DOHH2 (cell line): ENCODE results near the gene PRIM2.

ENCODE experiments used
- H3F3A ChIP-seq: fragments of 200-600 bp; sonication (generic), shearing (Covaris generic); 2 replicates; pipeline ENCODE4 v1.6.0; 2016; ENCODE audit warnings: antibody characterized with exemption, mild to moderate bottlenecking; ENCODE audit not compliant: control insufficient read depth, insufficient read depth
- H3K27ac ChIP-seq: fragments of 200-600 bp; sonication (generic); 2 replicates; pipeline ENCODE4 v1.5.1; 2014; ENCODE audit warnings: low read depth, mild to moderate bottlenecking, low read length, moderate library complexity
- H3K27me3 ChIP-seq: fragments of 200-600 bp; sonication (generic); 2 replicates; pipeline ENCODE4 v1.6.1; 2014; ENCODE audit warnings: mild to moderate bottlenecking, low read length, mixed read lengths; ENCODE audit not compliant: control insufficient read depth
- H3K36me3 ChIP-seq: fragments of 200-600 bp; sonication (generic); 2 replicates; pipeline ENCODE4 v1.6.1; 2014; ENCODE audit warnings: mild to moderate bottlenecking, low read length, moderate library complexity, mixed read lengths; ENCODE audit not compliant: control insufficient read depth
- H3K4me1 ChIP-seq: fragments of 200-600 bp; sonication (generic); 2 replicates; pipeline ENCODE4 v1.6.1; 2014; ENCODE audit warnings: mild to moderate bottlenecking, low read length, mixed read lengths; ENCODE audit not compliant: control insufficient read depth
- H3K4me2 ChIP-seq: fragments of 200-600 bp; sonication (generic); 2 replicates; pipeline ENCODE4 v1.6.0; 2014; ENCODE audit warnings: mild to moderate bottlenecking, low read length, moderate library complexity
- H3K4me3 ChIP-seq: fragments of 200-600 bp; sonication (generic); 2 replicates; pipeline ENCODE4 v1.5.1; 2014; ENCODE audit warnings: mild to moderate bottlenecking, low read length, mixed read lengths
- H3K79me2 ChIP-seq: fragments of 200-600 bp; sonication (generic); 2 replicates; pipeline ENCODE4 v1.6.1; 2014; ENCODE audit warnings: mild to moderate bottlenecking, low read length, mixed read lengths; ENCODE audit not compliant: control insufficient read depth
- H3K9me2 ChIP-seq: fragments of 200-600 bp; sonication (generic); replicated peaks from 2 replicates; pipeline ENCODE4 v1.6.1; 2014; ENCODE audit warnings: mild to moderate bottlenecking, low read length, mixed read lengths; ENCODE audit not compliant: control insufficient read depth
- H3K9me3 ChIP-seq: fragments of 200-600 bp; sonication (generic); 2 replicates; pipeline ENCODE4 v1.6.1; 2014; ENCODE audit warnings: antibody characterized with exemption, low read length, mixed read lengths; ENCODE audit not compliant: control insufficient read depth, insufficient read depth
- H4K20me1 ChIP-seq: fragments of 200-600 bp; sonication (generic); 2 replicates; pipeline ENCODE4 v1.6.0; 2014; ENCODE audit warnings: low read depth, mild to moderate bottlenecking, antibody characterized with exemption, low read length, moderate library complexity; ENCODE audit not compliant: control insufficient read depth, insufficient read depth
- EZH2phosphoT487 ChIP-seq: fragments of 200-600 bp; sonication (generic); IDR thresholded peaks from 2 replicates; pipeline ENCODE4 v1.6.1; 2017; ENCODE audit warnings: borderline replicate concordance, mild to moderate bottlenecking, antibody characterized with exemption, low read length, moderate library complexity, mixed read lengths
- TF ChIP-seq, protein P1 (sequence below): fragments of 200-600 bp; sonication (generic); IDR thresholded peaks from one replicate; pipeline ENCODE4 v1.5.1; 2014; ENCODE audit warnings: antibody characterized with exemption, mild to moderate bottlenecking, low read depth, low read length; ENCODE audit not compliant: poor library complexity, severe bottlenecking

PRIM2 gene

DNA sequence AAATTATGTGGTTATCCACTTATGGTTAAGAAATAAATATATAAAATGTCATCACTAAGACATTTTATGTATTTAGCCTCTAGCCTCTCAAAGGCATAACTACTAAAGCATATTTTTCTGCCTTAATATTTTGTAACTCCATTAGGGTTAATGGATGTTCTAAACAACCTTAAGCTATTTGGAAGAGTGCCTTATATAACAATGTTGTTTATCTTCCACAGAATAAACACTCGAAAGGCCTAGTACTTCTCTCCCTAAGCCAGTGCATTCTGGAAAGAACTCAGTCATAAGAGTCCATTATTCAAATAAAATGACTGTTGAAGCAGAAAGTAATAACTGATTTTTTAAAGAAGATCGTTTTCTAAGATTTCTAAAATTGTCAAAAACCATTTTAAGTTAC is 15.0 kb upstream of the PRIM2 start:
- TF ChIP-seq, protein P1, sequence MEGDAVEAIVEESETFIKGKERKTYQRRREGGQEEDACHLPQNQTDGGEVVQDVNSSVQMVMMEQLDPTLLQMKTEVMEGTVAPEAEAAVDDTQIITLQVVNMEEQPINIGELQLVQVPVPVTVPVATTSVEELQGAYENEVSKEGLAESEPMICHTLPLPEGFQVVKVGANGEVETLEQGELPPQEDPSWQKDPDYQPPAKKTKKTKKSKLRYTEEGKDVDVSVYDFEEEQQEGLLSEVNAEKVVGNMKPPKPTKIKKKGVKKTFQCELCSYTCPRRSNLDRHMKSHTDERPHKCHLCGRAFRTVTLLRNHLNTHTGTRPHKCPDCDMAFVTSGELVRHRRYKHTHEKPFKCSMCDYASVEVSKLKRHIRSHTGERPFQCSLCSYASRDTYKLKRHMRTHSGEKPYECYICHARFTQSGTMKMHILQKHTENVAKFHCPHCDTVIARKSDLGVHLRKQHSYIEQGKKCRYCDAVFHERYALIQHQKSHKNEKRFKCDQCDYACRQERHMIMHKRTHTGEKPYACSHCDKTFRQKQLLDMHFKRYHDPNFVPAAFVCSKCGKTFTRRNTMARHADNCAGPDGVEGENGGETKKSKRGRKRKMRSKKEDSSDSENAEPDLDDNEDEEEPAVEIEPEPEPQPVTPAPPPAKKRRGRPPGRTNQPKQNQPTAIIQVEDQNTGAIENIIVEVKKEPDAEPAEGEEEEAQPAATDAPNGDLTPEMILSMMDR: no peak
- TF ChIP-seq EZH2phosphoT487: no peak
- H3K4me1 ChIP-seq: no peaks in the 10 kb centered on the region

GRCh38 chr6:57303931-57304681 is 13.3 kb upstream of the PRIM2 start:
- Histone ChIP-seq H3K27me3 (peaks cover 4% of the 10 kb centered on the region), H3K4me1 (no peaks in the 10 kb centered on the region), H3K4me2 (no peak overlapping the region), H4K20me1 (no peaks in the 10 kb centered on the region), H3K79me2 (no peaks in the 10 kb centered on the region), H3K9me3 (no peaks in the 10 kb centered on the region), H3K4me3 (no peak overlapping the region), H3K36me3 (no peaks in the 10 kb centered on the region), H3F3A (no peaks in the 10 kb centered on the region), H3K27ac (no peak overlapping the region), H3K9me2 (no peaks in the 10 kb centered on the region)
- TF ChIP-seq EZH2phosphoT487: no peak
- TF ChIP-seq, protein P1: no peak

More for the DNA sequence above, 15.0 kb upstream of the PRIM2 start:
- H3K4me2 ChIP-seq: no peak overlapping the region
- no peaks in the 10 kb centered on the region for H3K9me3 ChIP-seq
- H3K27me3 ChIP-seq: peaks cover 4% of the 10 kb centered on the region
- no peaks in the 10 kb centered on the region for H3K9me2 ChIP-seq
- H3K79me2 ChIP-seq: no peaks in the 10 kb centered on the region
- H3K36me3 ChIP-seq: no peaks in the 10 kb centered on the region
- no peaks in the 10 kb centered on the region for H3F3A ChIP-seq
- H3K27ac ChIP-seq: no peak overlapping the region
- no peak overlapping the region for H3K4me3 ChIP-seq
- no peaks in the 10 kb centered on the region for H4K20me1 ChIP-seq

DNA sequence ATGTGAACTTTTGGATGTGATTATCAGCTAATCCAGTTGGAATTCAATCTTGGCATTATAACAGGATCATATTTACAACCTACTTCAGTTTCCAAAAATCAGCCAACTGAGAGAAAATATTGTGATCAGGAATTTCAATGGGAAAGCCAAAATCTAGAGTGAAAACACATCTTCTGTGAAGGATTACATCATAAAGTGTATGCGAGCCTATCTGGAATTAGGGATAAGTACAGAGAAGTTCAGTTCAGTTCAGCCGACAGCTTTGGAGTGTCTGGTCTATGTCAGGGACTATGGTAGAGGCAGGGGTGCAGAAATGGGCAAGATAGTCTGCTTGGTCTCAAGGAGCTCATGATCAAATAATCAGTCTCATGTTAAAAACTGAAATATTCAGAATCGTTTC is 12.3 kb upstream of the PRIM2 start:
- H3K79me2 ChIP-seq: no peaks in the 10 kb centered on the region
- H3F3A ChIP-seq: no peaks in the 10 kb centered on the region
- H3K27me3 ChIP-seq: peaks cover 4% of the 10 kb centered on the region
- no peaks in the 10 kb centered on the region for H3K4me1 ChIP-seq
- H3K27ac ChIP-seq: no peak overlapping the region
- no peaks in the 10 kb centered on the region for H4K20me1 ChIP-seq
- H3K9me2 ChIP-seq: no peaks in the 10 kb centered on the region
- TF ChIP-seq, protein P1: no peak
- TF ChIP-seq EZH2phosphoT487: no peak
- H3K9me3 ChIP-seq: no peaks in the 10 kb centered on the region
- no peaks in the 10 kb centered on the region for H3K36me3 ChIP-seq
- H3K4me3 ChIP-seq: no peak overlapping the region
- no peak overlapping the region for H3K4me2 ChIP-seq
